ENCODE measurements around the gene IRGQ.

DNA sequence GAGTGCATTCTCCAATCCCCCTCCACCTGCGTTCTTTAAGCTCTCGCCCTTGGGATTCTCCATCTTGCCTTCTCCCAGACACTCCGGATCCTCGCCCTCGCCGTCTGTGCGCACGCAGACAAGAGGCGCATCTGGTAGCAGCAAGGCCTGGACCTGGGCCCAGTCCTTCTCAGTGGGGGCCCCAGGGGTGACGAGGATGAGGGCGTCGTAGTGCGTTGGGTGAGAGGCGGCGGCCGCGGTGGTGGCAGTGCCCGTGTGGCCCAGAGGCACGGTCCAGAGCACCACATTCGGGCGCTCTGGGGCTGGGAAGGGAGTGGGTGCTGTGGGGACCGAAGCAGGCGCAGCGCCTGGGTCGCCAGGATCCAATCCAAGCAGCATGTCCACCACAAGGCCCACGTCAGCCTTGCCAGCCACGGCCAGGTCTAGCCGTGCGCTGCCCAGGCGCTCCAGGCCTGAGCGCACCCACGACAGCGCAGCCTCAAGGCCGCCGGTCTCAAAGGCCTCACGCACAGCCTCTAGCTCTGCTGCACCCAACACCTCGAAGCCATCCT lies 3.1 kb downstream of the IRGQ start:
- TF ChIP-seq, protein P1, sequence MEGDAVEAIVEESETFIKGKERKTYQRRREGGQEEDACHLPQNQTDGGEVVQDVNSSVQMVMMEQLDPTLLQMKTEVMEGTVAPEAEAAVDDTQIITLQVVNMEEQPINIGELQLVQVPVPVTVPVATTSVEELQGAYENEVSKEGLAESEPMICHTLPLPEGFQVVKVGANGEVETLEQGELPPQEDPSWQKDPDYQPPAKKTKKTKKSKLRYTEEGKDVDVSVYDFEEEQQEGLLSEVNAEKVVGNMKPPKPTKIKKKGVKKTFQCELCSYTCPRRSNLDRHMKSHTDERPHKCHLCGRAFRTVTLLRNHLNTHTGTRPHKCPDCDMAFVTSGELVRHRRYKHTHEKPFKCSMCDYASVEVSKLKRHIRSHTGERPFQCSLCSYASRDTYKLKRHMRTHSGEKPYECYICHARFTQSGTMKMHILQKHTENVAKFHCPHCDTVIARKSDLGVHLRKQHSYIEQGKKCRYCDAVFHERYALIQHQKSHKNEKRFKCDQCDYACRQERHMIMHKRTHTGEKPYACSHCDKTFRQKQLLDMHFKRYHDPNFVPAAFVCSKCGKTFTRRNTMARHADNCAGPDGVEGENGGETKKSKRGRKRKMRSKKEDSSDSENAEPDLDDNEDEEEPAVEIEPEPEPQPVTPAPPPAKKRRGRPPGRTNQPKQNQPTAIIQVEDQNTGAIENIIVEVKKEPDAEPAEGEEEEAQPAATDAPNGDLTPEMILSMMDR (conservative IDR thresholded peaks at IDR 0.05) = no peak
- TF ChIP-seq ZFX (IDR thresholded peaks at IDR 0.05) = no peak
